Measurements from ENCODE around the gene TARBP1.

- TF ChIP-seq EZH2 (IDR thresholded peaks at IDR 0.05; ENCODE audit: borderline replicate concordance, low read depth, low read length, severe bottlenecking) (no peak), CTCF (IDR thresholded peaks at IDR 0.05; ENCODE audit: borderline replicate concordance, extremely low read depth, low read length, poor library complexity, severe bottlenecking) (no peak)
Measured at GRCh38 chr1:234430691-234431090, 48.3 kb downstream of the TARBP1 start.
